H1 (cell line): ENCODE data around the gene BRI3BP. TPM values are rescaled to one million over a fixed set of nuclear protein-coding genes. Genes with fewer than 3 reads are reported as not detected.

Experiments used
- CTCF ChIA-PET: fragments of 300-600 bp; sonication (Branson Sonifier 250); formaldehyde crosslinking; loops from one replicate; lab custom pipeline; 2021; ENCODE audit not compliant: partially characterized antibody; lab: Charles Lee
- POLR2A ChIA-PET: fragments of 300-600 bp; sonication (Branson Sonifier 250); formaldehyde crosslinking; loops from one replicate; lab custom pipeline; 2021; ENCODE audit warnings: inconsistent platforms; ENCODE audit not compliant: partially characterized antibody; lab: Charles Lee
- DNase-seq, 2 experiments: peaks; one replicate each; pipeline versions ENCODE4 v3.0.0 to v3.0.0-alpha.2; 2010 to 2022; ENCODE audit warnings: low spot score in 2 of 2, low read depth in 1 of 2, mixed read lengths in 1 of 2
- FAIRE-seq: peaks from 2 replicates; lab custom pipeline; 2011; peaks lifted over from hg19 to GRCh38; lab: Jason Lieb, UNC
- H2AFZ ChIP-seq: 2 replicates; pipeline ENCODE4 v1.8.1; 2012; ENCODE audit warnings: low read length, inconsistent platforms
- H2AK5ac ChIP-seq: 2 replicates; pipeline ENCODE4 v1.6.1; 2013; ENCODE audit warnings: low read depth, low read length
- H2BK120ac ChIP-seq: replicated peaks from 2 replicates; pipeline ENCODE3; 2013; ENCODE audit warnings: low read depth, low read length, inconsistent platforms
- H2BK12ac ChIP-seq: 2 replicates; pipeline ENCODE4 v1.6.1; 2013; ENCODE audit warnings: low read depth, low read length
- H2BK15ac ChIP-seq: 2 replicates; pipeline ENCODE4 v1.6.1; 2013; ENCODE audit warnings: low read length
- H2BK20ac ChIP-seq: 2 replicates; pipeline ENCODE4 v1.6.1; 2013; ENCODE audit warnings: low read length
- H2BK5ac ChIP-seq: 2 replicates; pipeline ENCODE4 v1.6.1; 2013; ENCODE audit warnings: low read depth, low read length
- H3K14ac ChIP-seq: 2 replicates; pipeline ENCODE4 v1.6.1; 2013; ENCODE audit warnings: inconsistent platforms; ENCODE audit not compliant: insufficient read length
- H3K18ac ChIP-seq: 2 replicates; pipeline ENCODE4 v1.6.1; 2013; ENCODE audit warnings: low read length; ENCODE audit errors: extremely low read depth
- H3K23ac ChIP-seq: 2 replicates; pipeline ENCODE4 v1.6.1; 2013; ENCODE audit warnings: inconsistent platforms; ENCODE audit not compliant: insufficient read length
- H3K23me2 ChIP-seq: 2 replicates; pipeline ENCODE4 v1.6.1; 2013; ENCODE audit warnings: low read depth, low read length
- H3K27ac ChIP-seq: 2 replicates; pipeline ENCODE4 v1.6.1; 2011; ENCODE audit warnings: low read depth, low read length, inconsistent platforms
- H3K27me3 ChIP-seq, 4 experiments: replicated peaks in 1 of 4; 1 replicate in 1 of 4; 2 replicates in 3 of 4; pipeline versions ENCODE4 v1.6.1 to v1.8.1; 2011 to 2013; ENCODE audit warnings: low read length in 3 of 4, mild to moderate bottlenecking in 3 of 4, inconsistent platforms in 2 of 4, mixed read lengths in 2 of 4, moderate library complexity in 1 of 4; ENCODE audit not compliant: control insufficient read depth in 3 of 4, insufficient read depth in 3 of 4; ENCODE audit errors: extremely low read depth in 1 of 4
- H3K36me3 ChIP-seq, 4 experiments: 2 replicates each; pipeline versions ENCODE4 v1.6.1 to v1.8.1; 2011 to 2013; ENCODE audit warnings: mild to moderate bottlenecking in 4 of 4, low read length in 3 of 4, moderate library complexity in 2 of 4, control low read depth in 1 of 4, inconsistent platforms in 1 of 4; ENCODE audit not compliant: insufficient read depth in 4 of 4, control insufficient read depth in 2 of 4
- H3K4ac ChIP-seq: replicated peaks from 2 replicates; pipeline ENCODE3; 2013; ENCODE audit warnings: low read length, low read depth, mixed read lengths, inconsistent platforms; ENCODE audit not compliant: insufficient read length
- H3K4me1 ChIP-seq, 4 experiments: replicated peaks in 1 of 4; 1 replicate in 1 of 4; 2 replicates in 3 of 4; pipeline versions ENCODE4 v1.6.1 to v1.8.1; 2011 to 2013; ENCODE audit warnings: low read length in 3 of 4, inconsistent platforms in 2 of 4, mixed read lengths in 1 of 4; ENCODE audit not compliant: insufficient read depth in 4 of 4, control insufficient read depth in 3 of 4
- H3K4me2 ChIP-seq, 2 experiments: 2 replicates each; pipeline versions ENCODE4 v1.6.1 to v1.8.1; 2011 to 2013; ENCODE audit warnings: low read depth in 2 of 2, low read length in 2 of 2, control low read depth in 1 of 2, inconsistent platforms in 1 of 2, mild to moderate bottlenecking in 1 of 2; ENCODE audit not compliant: insufficient read depth in 1 of 2
- H3K4me3 ChIP-seq, 4 experiments: fragments of 200-600, 300-600 bp in 1 of 4; sonication (generic), shearing (Covaris generic), sonication (Bioruptor Twin) in 1 of 4; 2 replicates each; pipeline versions ENCODE4 v1.5.1 to v1.8.1; 2011 to 2016; ENCODE audit warnings: low read length in 4 of 4, low read depth in 3 of 4, control low read depth in 2 of 4, inconsistent platforms in 2 of 4, mild to moderate bottlenecking in 2 of 4, mixed read lengths in 1 of 4, moderate library complexity in 1 of 4; ENCODE audit not compliant: insufficient read depth in 2 of 4; ENCODE audit errors: extremely low read depth in 1 of 4
- H3K56ac ChIP-seq: replicated peaks from 2 replicates; pipeline ENCODE3; 2013; ENCODE audit warnings: low read depth, mild to moderate bottlenecking, mixed read lengths, low read length, inconsistent platforms; ENCODE audit not compliant: insufficient read length
- H3K79me1 ChIP-seq: 2 replicates; pipeline ENCODE4 v1.6.1; 2013; ENCODE audit warnings: low read depth, low read length, control low read depth
- H3K79me2 ChIP-seq, 2 experiments: 2 replicates each; pipeline versions ENCODE4 v1.6.1 to v1.8.1; 2012 to 2013; ENCODE audit warnings: low read length in 2 of 2, mild to moderate bottlenecking in 2 of 2, inconsistent platforms in 1 of 2; ENCODE audit not compliant: insufficient read depth in 2 of 2, control insufficient read depth in 1 of 2
- H3K9ac ChIP-seq, 4 experiments: replicated peaks in 1 of 4; 1 replicate in 1 of 4; 2 replicates in 3 of 4; pipeline versions ENCODE4 v1.6.1 to v1.8.1; 2011 to 2013; ENCODE audit warnings: low read depth in 3 of 4, low read length in 3 of 4, control low read depth in 2 of 4, mild to moderate bottlenecking in 2 of 4, moderate library complexity in 2 of 4, inconsistent platforms in 1 of 4; ENCODE audit errors: extremely low read depth in 1 of 4
- H3K9me3 ChIP-seq, 2 experiments: 2 replicates each; pipeline versions ENCODE4 v1.6.1 to v1.8.1; 2012 to 2013; ENCODE audit warnings: mild to moderate bottlenecking in 2 of 2, moderate library complexity in 2 of 2, control low read depth in 1 of 2, inconsistent platforms in 1 of 2, low read depth in 1 of 2, low read length in 1 of 2, mixed read lengths in 1 of 2; ENCODE audit not compliant: insufficient read depth in 2 of 2
- H4K20me1 ChIP-seq, 2 experiments: replicated peaks in 1 of 2; 2 replicates each; pipeline versions ENCODE3 to v1.8.1; 2011 to 2013; ENCODE audit warnings: inconsistent platforms in 2 of 2, low read length in 2 of 2, mild to moderate bottlenecking in 1 of 2; ENCODE audit not compliant: insufficient read depth in 2 of 2, control insufficient read depth in 1 of 2
- H4K5ac ChIP-seq: 2 replicates; pipeline ENCODE4 v1.6.1; 2013; ENCODE audit warnings: low read length, low read depth, mixed read lengths, inconsistent platforms; ENCODE audit not compliant: insufficient read length
- H4K8ac ChIP-seq: 2 replicates; pipeline ENCODE4 v1.8.0; 2013; ENCODE audit warnings: mild to moderate bottlenecking, moderate library complexity, low read length, inconsistent platforms; ENCODE audit not compliant: insufficient read depth; ENCODE audit errors: extremely low read depth
- H4K91ac ChIP-seq: replicated peaks from 2 replicates; pipeline ENCODE3; 2013; ENCODE audit warnings: low read length, mixed read lengths, inconsistent platforms; ENCODE audit not compliant: insufficient read length
- CREB1 ChIP-seq: IDR thresholded peaks from 2 replicates; pipeline ENCODE4 v1.6.1; 2012; ENCODE audit warnings: inconsistent platforms
- CTCF ChIP-seq, 3 experiments: IDR thresholded peaks; 1 replicate in 2 of 3; 2 replicates in 1 of 3; pipeline versions ENCODE4 v1.5.1 to v1.6.1; 2011; ENCODE audit warnings: low read length in 3 of 3, mild to moderate bottlenecking in 3 of 3, inconsistent platforms in 2 of 3, low read depth in 1 of 3, moderate library complexity in 1 of 3; ENCODE audit not compliant: insufficient read depth in 1 of 3; ENCODE audit errors: control extremely low read depth in 1 of 3
- HDAC6 ChIP-seq: IDR thresholded peaks from one replicate; pipeline ENCODE4 v1.7.1; 2012; ENCODE audit warnings: low read depth, mild to moderate bottlenecking, inconsistent platforms, low read length, moderate library complexity
- RAD21 ChIP-seq, 2 experiments: IDR thresholded peaks in 1 of 2; conservative IDR thresholded peaks in 1 of 2; 2 replicates each; pipeline ENCODE4 v1.6.1; 2011; ENCODE audit warnings: low read depth in 2 of 2, low read length in 2 of 2, improper control_type of control experiment in 1 of 2, inconsistent platforms in 1 of 2, mild to moderate bottlenecking in 1 of 2, moderate library complexity in 1 of 2
- WGBS, 2 experiments: shearing (Covaris generic) in 1 of 2; methylation state at CpG; one replicate each; pipeline versions ENCODE4 v1.1.6 to v1.1.7; 2013 to 2015; ENCODE audit warnings: low lambda C conversion rate in 2 of 2, mixed read lengths in 2 of 2, inconsistent platforms in 1 of 2, low coverage in 1 of 2, missing lambda C conversion rate in 1 of 2; ENCODE audit not compliant: insufficient replicate concordance in 2 of 2, insufficient coverage in 1 of 2, insufficient read length in 1 of 2; ENCODE audit errors: extremely low coverage in 1 of 2, missing lambda C conversion rate in 1 of 2; 5-methylcytosine and 5-hydroxymethylcytosine counted together
- polyA plus RNA-seq, 7 experiments: library from polyadenylated mRNA; depleted of rRNA in 3 of 7; stranded (reverse) in 5 of 7; unstranded in 2 of 7; fragments of >200 nt in 5 of 7; fragments of 200-250 nt in 2 of 7; gene quantifications; 1 replicate in 5 of 7; 2 replicates in 1 of 7; 4 replicates in 1 of 7; pipeline versions ENCODE4 v1.2.1 to v1.2.3, GENCODE V29; 2011 to 2013; ENCODE audit warnings: missing spikeins in 2 of 7, mixed read lengths in 2 of 7
- total RNA-seq: library from RNA; stranded (reverse); fragmentation: NEBNext Ultra II Directional; extraction: Animal tissue kit (Norgen Biotek cat#: 25700); gene quantifications from 2 replicates; pipeline ENCODE4 v1.2.1, GENCODE V29; 2021

The BRI3BP gene
- total and polyA plus RNA-seq, 2 of the 8 experiments (the other 6 are each of a cell fraction or from before 2014, with no cell fraction given): 5.4 to 14.2 TPM

- WGBS, 2 experiments: 91% methylated on average over 10 of the region's 10 CpGs; no CpG with 5 or more reads in 1 of the 2 experiments
- DNase-seq: no peak
- H3K4ac ChIP-seq: no peak overlapping the region
- H3K27ac ChIP-seq: no peak overlapping the region
- H3K56ac ChIP-seq: no peak overlapping the region
- ChIA-PET POLR2A (interaction anchor here (1.4 to 2.1 kb wide), 4 partner anchors 11 to 89 kb away, joined by 3 to 8 read pairs (median 3); no protein-coding TSS in a partner anchor), CTCF (interaction anchor here (1.7 to 2.5 kb wide), 2 partner anchors 91 to 143 kb away, joined by 6 to 7 read pairs; no protein-coding TSS in a partner anchor)
- no peak overlapping the region for H4K5ac ChIP-seq
- H3K79me2 ChIP-seq: no peaks in the 10 kb centered on the region; a peak in 1 of 4 replicates
- no peaks in the 10 kb centered on the region for H3K27me3 ChIP-seq
- no peak overlapping the region for H2BK20ac ChIP-seq
- H3K4me3 ChIP-seq: no peak overlapping the region
- no peak overlapping the region for H3K4me2 ChIP-seq
- no peaks in the 10 kb centered on the region for H3K23me2 ChIP-seq
- H4K20me1 ChIP-seq: peaks cover 3 to 8% of the 10 kb centered on the region in 2 experiments
- H2BK120ac ChIP-seq: no peak overlapping the region
- H2BK15ac ChIP-seq: no peak overlapping the region
- no peak overlapping the region for H2BK12ac ChIP-seq
- peaks cover 32 to 66% (median 53%) of the 10 kb centered on the region in 4 experiments for H3K36me3 ChIP-seq
- no peak overlapping the region for H3K23ac ChIP-seq
- H3K4me1 ChIP-seq: no peaks in the 10 kb centered on the region
- H3K9ac ChIP-seq: no peak overlapping the region
- H4K91ac ChIP-seq: no peak overlapping the region
- no peak overlapping the region for H4K8ac ChIP-seq
- no peak overlapping the region for H2BK5ac ChIP-seq
- TF ChIP-seq CTCF (IDR thresholded peaks at IDR 0.05; ENCODE audit: control extremely low read depth in 1 of 3, insufficient read depth in 1 of 3, low read depth in 1 of 3, low read length in 3 of 3) (peak in 2 of 3 experiments; percentile 26; a peak in 2 of 4 replicates), CREB1 (peak; percentile 43; the same call in 1 of the 2 replicates), HDAC6 (no peak), RAD21 (IDR thresholded peaks at IDR 0.05 in 1 of 2, conservative IDR thresholded peaks at IDR 0.05 in 1 of 2; ENCODE audit: low read depth in 2 of 2, low read length in 2 of 2) (peak; percentile 32 to 34; a peak in 3 of 4 replicates)
- no peak for FAIRE-seq
- no peak overlapping the region for H2AK5ac ChIP-seq
- no peak overlapping the region for H3K14ac ChIP-seq
- no peak overlapping the region for H3K18ac ChIP-seq
- no peak overlapping the region for H2AFZ ChIP-seq
- no peaks in the 10 kb centered on the region for H3K9me3 ChIP-seq
- no peaks in the 10 kb centered on the region; the same call in 1 of the 2 replicates for H3K79me1 ChIP-seq
These were observed 13.9 kb upstream of the BRI3BP start for GRCh38 chr12:124979568-124979967.
